GM18499 (cell line): ENCODE results near the gene OPRD1.

Experiments
- ATAC-seq: cut with Tn5 transposase; IDR thresholded peaks from one replicate; pipeline ENCODE4 v1.9.1; 2021; ENCODE audit warnings: moderate number of reproducible peaks; ENCODE audit not compliant: insufficient read depth, unreplicated experiment

The OPRD1 gene

GRCh38 chr1:28877132-28877781 lies 65.3 kb downstream of the OPRD1 start:
- ATAC-seq = no peak

- no peak for ATAC-seq
These were observed 66.8 kb downstream of the OPRD1 start for GRCh38 chr1:28878796-28879195.

- ATAC-seq = no peak
These were observed 70.1 kb downstream of the OPRD1 start for GRCh38 chr1:28882009-28882628.

- ATAC-seq = no peak
These were observed 71.3 kb downstream of the OPRD1 start for GRCh38 chr1:28883242-28883616.

- ATAC-seq = no peak
These were observed 73.5 kb downstream of the OPRD1 start for GRCh38 chr1:28885472-28885877.

- ATAC-seq = no peak
These were observed 74.2 kb downstream of the OPRD1 start for GRCh38 chr1:28885977-28886730.

- ATAC-seq = no peak
These were observed 74.9 kb downstream of the OPRD1 start for GRCh38 chr1:28886731-28887418.

GRCh38 chr1:28887419-28887834 lies 75.5 kb downstream of the OPRD1 start:
- no peak for ATAC-seq

GRCh38 chr1:28887835-28888682 lies 76.1 kb downstream of the OPRD1 start:
- ATAC-seq = no peak

GRCh38 chr1:28888915-28889314 lies 76.9 kb downstream of the OPRD1 start:
- ATAC-seq = no peak

GRCh38 chr1:28889357-28889756 lies 77.4 kb downstream of the OPRD1 start:
- ATAC-seq = no peak

- no peak for ATAC-seq
These were observed 78.5 kb downstream of the OPRD1 start for GRCh38 chr1:28890435-28890834.

GRCh38 chr1:28890836-28891235 lies 78.9 kb downstream of the OPRD1 start:
- ATAC-seq = no peak

GRCh38 chr1:28891256-28891655 lies 79.3 kb downstream of the OPRD1 start:
- no peak for ATAC-seq

GRCh38 chr1:28893403-28894102 lies 81.6 kb downstream of the OPRD1 start:
- no peak for ATAC-seq

GRCh38 chr1:28894785-28895184 lies 82.8 kb downstream of the OPRD1 start:
- ATAC-seq = no peak

- ATAC-seq = no peak
These were observed 84.1 kb downstream of the OPRD1 start for GRCh38 chr1:28895896-28896608.

- no peak for ATAC-seq
These were observed 84.6 kb downstream of the OPRD1 start for GRCh38 chr1:28896609-28896986.

- ATAC-seq = no peak
These were observed 85.8 kb downstream of the OPRD1 start for GRCh38 chr1:28897789-28898188.
